Embryonic facial prominence (tissue), 1 donor: ENCODE measurements around the gene FAM135A.
"Not testable (repeated sequence)": the region's sequence is repeated elsewhere in the genome, so short reads cannot be mapped to it uniquely, and the experiment has no call there.

Experiments
- DNase-seq: peaks from one replicate; pipeline ENCODE4 v3.0.0-alpha.2; 2016; ENCODE audit errors: extremely low spot score

Gene FAM135A

DNA sequence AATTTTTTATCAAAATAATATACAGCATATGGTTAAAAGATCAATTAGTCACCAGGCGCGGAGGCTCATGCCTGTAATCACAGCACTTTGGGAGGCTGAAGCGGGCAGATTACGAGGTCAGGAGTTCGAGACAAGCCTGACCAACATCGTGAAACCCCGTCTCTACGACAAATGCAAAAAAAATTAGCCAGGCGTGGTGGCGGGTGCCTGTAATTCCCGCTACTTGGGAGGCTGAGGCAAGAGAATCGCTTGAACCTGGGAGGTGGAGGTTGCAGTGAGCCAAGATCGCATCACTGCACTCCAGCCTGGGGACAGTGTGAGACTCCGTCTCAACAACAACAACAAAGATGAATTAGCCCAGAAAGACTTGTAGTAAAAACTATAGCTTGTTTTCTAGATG is 46.4 kb downstream of the FAM135A start:
- DNase-seq: not testable (repeated sequence)

DNA sequence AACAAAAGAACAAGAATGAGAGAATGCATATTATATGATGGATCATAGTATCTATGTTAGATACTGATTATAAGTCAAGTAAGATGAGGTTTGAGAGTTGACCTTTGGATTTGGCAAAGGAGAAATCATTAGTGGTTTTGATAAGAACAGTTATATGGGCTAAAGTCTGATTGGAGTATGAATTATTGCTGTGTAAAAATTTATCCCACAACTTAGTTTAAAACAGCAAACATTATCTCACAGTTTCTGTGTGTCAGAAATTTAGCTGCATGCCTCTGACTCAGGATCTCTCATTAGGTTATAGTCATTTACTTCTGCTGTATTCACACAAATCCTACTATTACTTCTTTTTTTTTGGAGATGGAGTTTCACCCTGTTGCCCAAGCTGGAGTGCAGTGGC is 56.7 kb downstream of the FAM135A start:
- DNase-seq: no peak

DNA sequence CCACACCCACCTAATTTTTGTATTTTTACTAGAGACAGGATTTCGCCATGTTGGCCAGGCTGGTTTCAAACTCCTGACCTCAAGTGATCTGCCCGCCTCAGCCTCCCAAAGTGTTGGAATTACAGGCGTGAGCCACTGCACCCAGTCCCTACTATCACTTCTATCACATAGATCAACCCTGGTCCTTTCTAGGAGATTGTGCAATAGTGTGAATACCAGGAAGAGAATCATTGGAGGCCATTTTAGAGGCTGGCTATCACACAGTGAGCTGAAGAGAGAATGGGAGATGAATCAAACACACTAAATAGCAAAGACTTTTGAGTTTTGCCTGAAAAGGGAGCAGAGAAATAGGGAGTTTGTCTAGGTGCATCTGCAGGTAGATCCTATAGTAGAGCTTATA is 57.2 kb downstream of the FAM135A start:
- DNase-seq: not testable (repeated sequence)

DNA sequence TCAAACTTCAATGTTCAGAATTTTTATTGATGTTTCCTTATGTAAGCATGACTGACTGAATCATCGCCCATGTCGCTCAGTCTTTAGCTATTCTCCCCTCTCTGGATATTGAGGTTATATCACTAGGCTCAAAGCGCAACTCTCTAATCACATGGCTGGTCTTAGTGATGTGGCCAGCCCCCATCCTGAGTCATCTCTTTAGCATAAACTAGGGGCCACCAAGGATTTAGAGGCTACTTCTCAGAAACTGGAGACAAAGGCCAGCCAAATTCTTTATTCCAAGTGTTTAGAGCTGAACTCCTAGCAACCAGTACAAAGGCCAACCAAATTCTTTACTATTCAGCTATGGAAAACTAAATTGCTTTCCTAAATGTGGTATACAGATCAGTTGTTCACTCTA is 61.4 kb downstream of the FAM135A start:
- DNase-seq: no peak

DNA sequence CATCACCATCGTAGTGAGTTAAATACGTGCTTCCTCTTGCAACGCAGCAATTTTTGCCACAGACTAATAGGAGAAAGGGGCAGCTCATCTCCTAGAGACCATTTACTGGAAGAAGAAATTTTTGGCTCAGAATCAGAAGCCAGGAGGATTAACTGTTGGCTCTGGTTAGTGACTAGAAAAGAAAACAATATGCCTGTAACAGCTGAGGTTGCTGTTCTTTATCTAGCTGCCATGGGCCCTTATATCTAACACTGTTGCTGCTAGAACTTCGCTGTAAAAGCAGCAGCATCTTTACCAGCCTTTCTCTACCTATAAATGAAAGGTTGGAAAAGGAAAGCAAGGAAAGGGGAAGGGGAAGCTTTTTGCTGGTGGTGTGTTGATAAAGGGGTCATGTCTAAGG is 65.9 kb downstream of the FAM135A start:
- DNase-seq: no peak

DNA sequence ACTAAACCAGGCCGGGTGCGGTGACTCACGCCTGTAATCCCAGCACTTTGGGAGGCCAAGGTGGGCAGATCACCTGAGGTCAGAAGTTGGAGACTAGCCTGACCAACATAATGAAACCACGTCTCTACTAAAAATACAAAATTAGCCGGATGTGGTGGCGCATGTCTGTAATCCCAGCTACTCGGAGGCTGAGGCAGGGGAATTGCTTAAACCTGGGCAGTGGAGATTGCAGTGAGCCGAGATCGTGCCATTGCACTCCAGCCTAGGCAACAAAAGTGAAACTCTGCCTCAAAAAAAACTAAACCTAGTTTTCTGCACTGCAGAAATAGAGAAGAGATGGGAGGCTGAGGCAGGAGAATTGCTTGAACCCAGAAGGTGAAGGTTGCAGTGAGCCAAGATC is 73.3 kb downstream of the FAM135A start:
- DNase-seq: not testable (repeated sequence)

DNA sequence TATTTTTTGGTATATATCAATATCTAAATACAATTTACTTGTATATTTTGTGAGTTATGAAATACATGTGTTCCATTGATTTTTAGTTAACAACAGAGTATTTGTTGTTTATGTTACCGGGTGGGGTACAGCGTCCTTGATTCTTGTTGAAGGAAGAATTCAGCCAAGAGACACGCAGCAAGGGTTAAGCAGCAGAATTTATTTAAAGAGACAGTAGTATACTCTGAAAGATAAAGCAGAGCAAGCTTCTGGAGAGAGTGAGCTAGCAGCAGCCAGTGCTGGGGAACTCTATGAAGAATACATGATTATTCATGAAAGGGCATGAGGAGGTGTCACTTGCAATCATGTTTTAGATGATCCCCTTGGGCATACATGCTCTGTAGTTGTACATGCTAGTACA is 76.1 kb downstream of the FAM135A start:
- DNase-seq: no peak

DNA sequence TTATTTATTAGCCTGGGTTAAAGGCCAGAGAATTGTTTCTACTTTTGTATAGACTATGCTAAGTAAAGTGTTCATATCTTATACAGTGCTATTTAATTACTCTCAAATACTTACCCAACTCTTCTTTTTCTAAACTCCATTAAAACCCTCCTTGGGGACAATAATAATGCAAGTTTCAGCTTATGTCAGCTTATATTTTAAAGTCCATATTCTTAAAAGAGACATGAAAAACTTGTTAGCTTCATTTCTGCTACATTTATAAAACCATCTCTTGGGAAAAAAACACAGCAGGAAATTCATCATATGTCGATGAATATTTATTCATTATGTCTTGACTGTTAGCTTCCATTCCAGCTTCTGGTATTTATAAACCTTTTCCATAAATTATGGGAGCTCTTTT is 81.5 kb downstream of the FAM135A start:
- DNase-seq: no peak

DNA sequence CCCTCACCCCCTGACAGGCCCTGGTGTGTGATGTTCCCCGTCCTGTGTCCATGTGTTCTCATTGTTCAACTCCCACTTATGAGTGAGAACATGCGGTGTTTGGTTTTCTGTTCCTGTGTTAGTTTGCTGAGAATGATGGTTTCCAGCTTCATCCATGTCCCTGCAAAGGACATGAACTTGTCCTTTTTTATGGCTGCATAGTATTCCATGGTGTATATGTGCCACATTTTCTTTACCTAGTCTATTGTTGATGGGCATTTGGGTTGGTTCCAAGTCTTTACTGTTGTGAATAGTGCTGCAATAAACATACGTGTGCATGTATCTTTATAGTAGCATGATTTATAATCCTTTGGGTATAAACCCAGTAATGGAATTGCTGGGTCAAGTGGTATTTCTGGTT is 82.5 kb downstream of the FAM135A start:
- DNase-seq: not testable (repeated sequence)

DNA sequence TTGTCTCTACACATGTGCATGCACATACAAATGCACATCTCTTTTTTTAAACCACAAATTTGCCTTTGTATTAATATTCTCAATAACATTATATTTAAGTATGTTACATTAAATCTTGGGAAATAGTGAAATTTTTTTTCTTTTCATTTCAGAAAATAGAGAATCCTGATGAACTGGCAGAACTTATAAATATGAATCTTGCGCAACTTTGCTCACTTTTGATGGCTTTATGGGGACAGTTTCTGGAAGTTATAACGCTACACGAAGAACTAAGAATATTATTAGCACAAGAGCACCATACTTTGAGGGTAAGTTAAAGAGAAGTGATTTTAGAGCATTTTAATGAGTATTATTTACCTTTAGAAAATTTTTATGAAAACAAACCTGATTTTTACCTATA is 89.2 kb downstream of the FAM135A start:
- no peak for DNase-seq

DNA sequence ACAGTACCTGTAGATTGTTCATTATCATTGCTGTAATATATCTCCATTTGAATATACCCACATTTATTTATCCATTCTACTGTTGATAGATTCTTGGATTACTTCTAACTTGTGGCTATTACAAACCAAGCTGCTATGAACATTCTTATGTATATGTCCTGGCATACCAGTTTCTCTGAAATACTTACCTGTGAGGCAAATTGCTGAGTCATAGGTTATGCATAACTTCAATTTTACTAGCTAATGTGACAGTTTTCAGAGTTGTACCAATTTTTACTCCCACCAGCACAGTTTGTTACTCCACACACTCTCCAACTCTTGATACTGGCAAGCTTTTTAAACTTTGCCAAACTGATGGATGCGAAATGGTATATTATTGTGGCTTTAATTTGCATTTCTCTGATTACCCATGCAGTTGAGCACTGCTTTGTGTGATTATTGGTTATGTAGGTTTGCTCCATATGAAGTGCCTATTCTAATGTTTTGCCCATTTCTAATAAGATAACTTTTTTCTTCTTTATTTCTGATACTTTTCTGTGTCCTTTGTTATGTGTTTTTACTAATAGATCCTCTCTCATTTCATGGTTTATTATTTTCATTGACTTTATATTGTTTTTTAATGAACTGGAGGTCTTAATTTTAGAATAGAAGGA is 90.6 kb downstream of the FAM135A start:
- no peak for DNase-seq

DNA sequence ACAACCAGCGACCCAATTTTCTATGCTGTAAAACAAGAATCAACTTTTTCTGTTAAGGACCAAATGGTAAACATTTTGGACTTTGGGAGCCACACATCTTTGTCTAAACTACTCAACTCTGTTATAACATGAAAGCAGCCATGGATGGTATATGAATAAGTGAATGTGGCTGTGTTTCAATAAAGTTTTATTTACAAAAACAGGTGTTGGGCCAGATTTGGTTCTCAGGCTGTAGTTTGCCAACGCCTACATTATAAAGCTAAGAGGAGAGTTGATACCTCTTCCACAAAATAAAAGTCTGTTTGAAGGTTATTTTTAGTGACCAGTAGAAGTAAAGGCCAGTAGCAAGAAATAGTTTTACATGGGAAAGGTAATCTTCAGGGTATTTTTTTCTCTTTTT is 93.0 kb downstream of the FAM135A start:
- no peak for DNase-seq

DNA sequence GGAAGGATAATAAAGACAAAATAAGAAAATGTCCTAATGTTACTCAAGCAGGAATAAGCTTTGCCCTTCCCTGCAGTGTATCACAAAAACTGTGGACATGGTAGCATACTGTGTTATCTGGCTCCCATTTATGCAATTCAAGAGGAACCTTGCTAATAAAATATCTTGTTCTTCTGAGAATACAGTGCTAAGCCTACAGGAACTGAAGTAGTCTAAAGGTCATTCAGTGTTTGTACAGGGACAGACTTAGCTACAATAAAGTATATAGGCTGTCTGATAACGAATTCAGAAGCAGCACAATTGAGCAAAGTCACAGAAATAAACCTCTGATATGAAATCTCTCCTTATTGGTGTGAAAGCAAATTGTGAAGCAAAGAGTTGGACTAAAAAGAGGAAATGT is 93.9 kb downstream of the FAM135A start:
- no peak for DNase-seq

DNA sequence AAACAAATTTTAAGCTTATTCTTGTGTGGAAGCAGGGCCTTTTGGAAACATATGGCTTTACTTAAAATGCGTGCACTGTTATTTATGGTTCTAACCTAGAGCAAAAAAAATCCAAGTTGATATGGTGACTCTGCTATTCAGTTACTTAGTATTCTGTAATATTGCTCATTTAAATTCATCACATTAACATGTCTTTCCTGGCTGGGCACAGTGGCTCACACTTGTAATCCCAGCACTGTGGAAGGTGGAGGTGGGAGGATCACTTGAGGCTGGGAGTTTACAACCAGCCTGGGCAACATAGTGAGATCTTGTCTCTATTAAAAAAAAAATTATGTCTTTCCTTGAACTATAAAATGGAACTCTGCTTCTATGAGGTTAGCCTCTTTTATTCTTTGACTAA is 95.6 kb downstream of the FAM135A start:
- DNase-seq: no peak

DNA sequence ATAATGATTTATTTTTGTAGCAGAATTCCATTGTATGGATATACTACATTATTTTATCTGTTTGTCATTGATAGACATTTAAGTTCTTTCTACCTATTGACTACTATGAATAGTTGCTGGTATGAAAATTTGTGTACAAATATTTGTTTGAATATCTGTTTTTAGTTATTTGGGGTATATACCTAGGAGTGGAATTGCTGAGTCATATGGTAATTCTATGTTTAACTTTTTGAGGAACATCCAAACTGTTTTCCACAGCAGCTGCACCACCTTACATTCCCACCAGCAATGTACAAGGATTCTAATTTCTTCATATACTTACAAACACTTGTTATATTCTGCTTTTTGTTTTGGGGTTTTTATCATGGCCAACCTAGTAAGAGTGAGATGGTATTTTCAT is 97.3 kb downstream of the FAM135A start:
- no peak for DNase-seq

DNA sequence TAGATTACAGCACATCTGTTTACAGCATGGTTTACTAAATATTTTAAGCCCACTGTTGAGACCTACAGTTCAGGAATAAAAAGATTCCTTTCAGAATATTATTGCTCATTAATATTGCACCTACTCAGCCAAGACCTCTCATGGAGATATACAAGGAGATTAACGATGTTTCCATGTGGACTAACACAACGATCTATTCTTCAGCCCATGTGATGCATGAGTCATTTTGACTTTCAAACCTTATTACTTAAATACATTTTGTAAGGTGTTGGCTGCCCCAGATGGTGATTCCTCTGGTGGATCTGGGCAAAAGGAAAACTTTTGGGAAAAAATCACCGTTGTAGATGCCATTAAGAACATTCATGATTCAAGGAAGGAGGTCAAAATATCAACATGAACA is 105.4 kb downstream of the FAM135A start:
- DNase-seq: no peak

DNA sequence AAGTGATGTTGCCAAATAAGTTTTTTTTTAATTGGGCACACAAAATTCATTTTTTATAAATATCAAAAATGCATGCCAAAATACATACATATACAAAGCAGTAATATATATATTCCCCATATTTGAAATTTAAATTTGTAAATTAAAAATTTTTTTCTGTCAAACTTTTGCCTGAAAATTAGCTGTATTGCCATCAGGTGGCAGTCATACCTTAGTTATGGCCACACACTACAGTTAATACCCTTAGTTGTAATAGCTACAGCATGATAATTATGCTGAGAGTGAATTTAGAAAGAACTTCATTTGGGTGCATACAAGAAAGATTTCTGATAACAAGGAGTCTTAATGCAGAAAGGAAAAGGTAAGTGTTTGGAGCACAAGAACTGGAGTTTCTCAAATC is 107.3 kb downstream of the FAM135A start:
- DNase-seq: no peak

DNA sequence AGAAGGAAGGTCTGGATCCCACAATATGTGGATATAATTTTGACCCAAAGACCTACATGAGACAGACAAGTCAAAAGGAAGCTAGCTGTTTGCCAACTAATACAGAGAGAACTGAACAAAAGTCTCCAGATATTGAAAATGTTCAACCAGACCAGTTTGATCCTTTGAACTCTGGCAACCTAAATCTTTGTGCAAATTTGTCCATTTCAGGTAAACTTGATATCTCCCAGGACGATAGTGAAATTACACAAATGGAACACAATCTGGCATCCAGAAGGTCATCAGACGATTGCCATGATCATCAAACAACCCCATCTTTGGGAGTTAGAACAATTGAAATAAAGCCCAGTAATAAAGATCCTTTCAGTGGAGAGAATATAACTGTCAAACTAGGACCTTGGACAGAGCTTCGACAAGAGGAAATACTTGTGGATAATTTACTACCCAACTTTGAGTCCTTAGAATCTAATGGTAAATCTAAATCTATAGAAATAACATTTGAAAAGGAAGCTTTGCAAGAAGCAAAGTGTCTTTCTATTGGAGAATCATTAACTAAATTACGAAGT is 111.5 kb downstream of the FAM135A start:
- no peak for DNase-seq

DNA sequence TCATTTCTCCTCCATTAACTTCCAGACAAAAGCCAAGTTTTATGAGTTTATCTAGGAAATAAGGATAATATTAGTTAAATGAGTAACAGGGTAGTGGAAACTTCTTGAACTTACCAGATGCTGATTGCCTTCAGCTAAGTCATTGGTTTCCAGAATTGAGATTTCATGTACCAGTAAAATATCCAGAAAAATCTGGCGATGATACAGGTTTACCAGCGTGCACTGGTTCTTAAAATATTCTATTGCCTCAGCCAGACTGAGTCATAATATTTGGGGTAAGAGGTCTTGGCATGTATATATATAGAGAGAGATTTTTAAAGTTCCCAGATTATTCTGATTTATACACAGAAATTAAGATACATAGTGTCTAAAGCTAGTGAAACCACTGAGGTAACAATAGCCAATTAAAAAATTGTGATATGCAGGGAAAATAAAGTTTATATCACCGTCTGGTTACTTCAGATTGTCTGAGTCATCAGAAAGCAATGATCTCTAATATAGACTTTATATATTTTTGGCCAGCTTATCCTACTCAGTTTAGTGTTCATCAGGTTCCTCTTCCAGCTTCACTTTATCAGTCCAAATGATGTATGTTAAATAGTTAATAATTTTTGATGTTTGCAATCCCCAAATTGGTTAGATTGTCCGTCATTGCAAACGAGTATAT is 113.9 kb downstream of the FAM135A start:
- DNase-seq: no peak

DNA sequence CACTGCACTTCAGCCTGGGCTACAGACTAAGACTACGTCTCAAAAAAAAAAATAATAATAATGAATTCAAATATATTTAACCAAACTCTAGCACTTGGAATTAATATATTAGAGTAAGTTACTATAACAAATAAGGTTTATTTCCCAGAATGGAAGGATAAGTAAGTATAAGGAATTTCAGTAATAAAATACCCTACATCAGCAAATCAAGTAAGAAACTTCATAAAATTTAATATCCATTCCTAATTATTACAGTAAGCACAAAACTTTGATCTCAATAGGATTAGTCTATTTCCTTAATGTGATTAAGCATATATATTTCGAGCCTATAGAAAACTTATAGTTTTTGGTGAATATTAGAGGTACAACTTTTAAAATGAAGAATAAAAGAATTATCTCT is 116.7 kb downstream of the FAM135A start:
- DNase-seq: no peak

DNA sequence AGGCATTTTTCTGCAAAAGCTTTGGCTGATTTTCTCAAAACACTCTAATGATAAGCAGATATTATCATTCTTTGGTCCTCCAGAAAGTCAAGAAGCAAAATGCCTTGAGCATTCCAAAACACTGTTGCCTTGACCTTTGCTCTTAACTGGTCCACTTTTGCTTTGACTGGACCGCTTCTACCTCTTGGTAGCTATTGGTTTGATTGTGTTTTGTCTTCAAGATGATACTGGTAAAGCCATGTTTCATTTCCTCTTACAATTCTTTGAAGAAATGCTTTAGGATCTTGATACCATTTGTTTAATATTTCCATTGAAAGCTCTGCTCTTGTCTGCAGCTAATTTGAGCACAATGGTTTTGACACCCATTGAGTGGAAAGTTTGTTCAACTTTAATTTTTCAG is 117.8 kb downstream of the FAM135A start:
- no peak for DNase-seq

DNA sequence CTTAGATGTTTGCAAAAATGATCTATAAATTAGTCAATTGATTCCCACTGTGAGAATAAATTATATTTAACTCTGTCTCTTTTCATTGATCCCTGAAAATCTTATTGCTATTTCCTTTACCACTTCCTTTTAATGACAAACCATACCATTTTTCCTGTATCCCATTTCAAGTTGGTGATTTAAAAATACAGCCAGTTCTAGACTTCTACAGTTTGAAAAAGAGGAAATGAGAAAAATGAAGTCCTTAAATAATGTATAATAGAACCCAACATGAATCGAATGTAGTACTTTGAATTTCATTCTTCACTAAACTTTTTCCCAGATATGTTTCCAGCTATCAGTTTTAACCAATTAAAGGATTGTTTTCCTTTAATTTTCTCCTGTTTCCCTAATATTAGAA is 124.0 kb downstream of the FAM135A start:
- no peak for DNase-seq

DNA sequence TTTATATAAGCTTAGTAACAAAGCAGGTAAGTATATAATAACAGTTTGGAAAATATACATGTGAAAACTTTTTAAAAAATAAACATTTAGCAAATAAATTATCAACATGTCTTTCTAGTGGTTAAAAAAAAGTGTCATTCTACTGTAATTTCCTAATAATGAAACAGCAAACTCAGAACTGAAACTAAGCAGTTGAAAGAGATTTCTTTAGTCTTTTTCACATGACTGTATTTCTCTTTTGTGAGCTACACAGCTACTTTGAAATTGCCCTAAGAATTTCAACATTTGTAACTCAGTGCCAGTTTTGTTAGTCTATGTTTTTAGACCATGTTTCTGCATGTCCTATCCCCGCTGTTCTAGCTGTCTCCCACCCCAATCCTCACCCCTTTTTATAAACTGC is 125.1 kb downstream of the FAM135A start:
- no peak for DNase-seq

DNA sequence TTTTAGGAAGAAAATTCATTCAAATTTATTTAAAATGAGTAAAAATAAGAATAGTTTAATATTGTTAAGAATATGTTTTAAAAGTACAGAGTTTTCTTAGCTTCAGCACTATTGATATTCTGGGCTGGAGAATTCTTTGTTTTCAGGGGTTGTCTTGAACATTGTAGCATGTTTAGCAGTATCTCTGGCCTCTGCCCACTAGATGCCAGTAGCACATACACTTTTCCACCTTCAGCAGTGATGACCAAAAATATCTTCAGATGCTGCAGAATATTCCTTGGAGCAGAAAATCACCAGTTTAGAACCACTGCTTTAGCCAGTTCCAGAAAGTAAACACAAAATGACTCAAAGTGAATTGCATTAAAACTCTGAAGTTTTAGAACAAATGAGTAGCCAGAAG is 134.0 kb downstream of the FAM135A start:
- DNase-seq: no peak
